GM18517 (cell line): ENCODE data around the gene FAM32A.

Experiments used
- ATAC-seq: cut with Tn5 transposase; IDR thresholded peaks from one replicate; pipeline ENCODE4 v1.9.1; 2021; ENCODE audit warnings: mild to moderate bottlenecking, moderate library complexity; ENCODE audit not compliant: unreplicated experiment

Gene FAM32A

GRCh38 chr19:16200038-16201010, 15.1 kb downstream of the FAM32A start:
- ATAC-seq: no peak

GRCh38 chr19:16201011-16201391, 15.8 kb downstream of the FAM32A start:
- ATAC-seq: no peak

GRCh38 chr19:16202320-16203255, 17.4 kb downstream of the FAM32A start:
- ATAC-seq: no peak

- no peak for ATAC-seq
These were observed 18.2 kb downstream of the FAM32A start for GRCh38 chr19:16203256-16204004.

- no peak for ATAC-seq
These were observed 18.7 kb downstream of the FAM32A start for GRCh38 chr19:16204005-16204294.

- no peak for ATAC-seq
These were observed 20.2 kb downstream of the FAM32A start for GRCh38 chr19:16205205-16206045.

- no peak for ATAC-seq
These were observed 20.9 kb downstream of the FAM32A start for GRCh38 chr19:16206046-16206605.

GRCh38 chr19:16206637-16207036, 21.4 kb downstream of the FAM32A start:
- no peak for ATAC-seq

- ATAC-seq: no peak
These were observed 21.9 kb downstream of the FAM32A start for GRCh38 chr19:16207063-16207462.

GRCh38 chr19:16207490-16208025, 22.3 kb downstream of the FAM32A start:
- ATAC-seq: no peak

- ATAC-seq: no peak
These were observed 23.0 kb downstream of the FAM32A start for GRCh38 chr19:16208064-16208759.

- ATAC-seq: no peak
These were observed 23.8 kb downstream of the FAM32A start for GRCh38 chr19:16208847-16209665.

GRCh38 chr19:16210168-16210567, 25.0 kb downstream of the FAM32A start:
- ATAC-seq: no peak

- no peak for ATAC-seq
These were observed 27.9 kb downstream of the FAM32A start for GRCh38 chr19:16213076-16213475.

GRCh38 chr19:16216744-16217670, 31.8 kb downstream of the FAM32A start:
- no peak for ATAC-seq

- no peak for ATAC-seq
These were observed 32.7 kb downstream of the FAM32A start for GRCh38 chr19:16217716-16218451.
